Articular chondrocyte of knee joint (primary cell): ENCODE measurements around the gene UBL5. TPM values are rescaled to one million over a fixed set of nuclear protein-coding genes. Genes with fewer than 3 reads are reported as not detected.

Experiments
- small RNA-seq: library from RNA; depleted of rRNA; stranded (forward); fragments of <200 nt; gene quantifications from one replicate; pipeline ENCODE3, GENCODE V24; 2012
- total RNA-seq: library from RNA; depleted of rRNA; stranded (reverse); fragments of >200 nt; gene quantifications from 2 replicates; pipeline ENCODE4 v1.2.3, GENCODE V29; 2012

Gene UBL5
- total RNA-seq: 143 and 239 TPM in 2 replicates

GRCh38 chr19:9827289-9828238, at the start of gene UBL5:
Gene UBL5 (plus strand): TSS chr19:9827918. CDS start chr19:9828338, 420 bp downstream.

GRCh38 chr19:9818734-9819595, 8.8 kb upstream of the UBL5 start, which contains the start of gene FBXL12:
Gene FBXL12 (minus strand): TSS chr19:9819079. CDS start chr19:9818813, 266 bp downstream.

GRCh38 chr19:9834726-9835506, 7.2 kb downstream of the UBL5 start, which contains the start of gene PIN1:
Gene PIN1 (plus strand): TSS chr19:9835318. CDS start chr19:9835345, 27 bp downstream.

Small RNA genes within 50 kb of the gene (small RNA-seq; reads per million reads assigned to genes)
- not detected for gene RF00156

Other genes with a start within 250 kb of the UBL5 start
- gene ZNF121, start 243.4 kb upstream of the UBL5 start, total RNA-seq: 42.5 and 46.3 TPM in 2 replicates
- 34.1 and 47.7 TPM in 2 replicates for gene ZNF561, start 206.7 kb upstream of the UBL5 start, total RNA-seq
- gene ZNF562, start 152.8 kb upstream of the UBL5 start, total RNA-seq: 32.8 and 40.2 TPM in 2 replicates
- 14.4 and 23.6 TPM in 2 replicates for gene ZNF846, start 59.2 kb upstream of the UBL5 start, total RNA-seq
- gene FBXL12, start 8.8 kb upstream of the UBL5 start, total RNA-seq: 16.6 and 17.6 TPM in 2 replicates
- gene PIN1, start 7.4 kb downstream of the UBL5 start, total RNA-seq: 40.4 and 46.2 TPM in 2 replicates
- gene OLFM2, start 108.6 kb downstream of the UBL5 start, total RNA-seq: 2.5 and 4.0 TPM in 2 replicates
- 17.2 and 21.8 TPM in 2 replicates for gene COL5A3, start 182.6 kb downstream of the UBL5 start, total RNA-seq
- gene RDH8, start 185.6 kb downstream of the UBL5 start, total RNA-seq: not detected in 2 replicates